ENCODE results near the gene PIGP. TPM values are rescaled to one million over a fixed set of nuclear protein-coding genes. Genes with fewer than 3 reads are reported as not detected.
A peak's percentile ranks its signal among the peaks of the same experiment; 100 is the strongest.

Gene PIGP
- total and polyA plus RNA-seq, 10 donors = 9.2 to 26.0 (median 16.8) TPM

- TF ChIP-seq POLR2A (IDR thresholded peaks at IDR 0.05) (no peak), POLR2AphosphoS5 (IDR thresholded peaks at IDR 0.05) (peak; percentile 75 to 85 (median 85)), CTCF (IDR thresholded peaks at IDR 0.05 in 8 of 11, conservative IDR thresholded peaks at IDR 0.05 in 3 of 11) (peak in 5 of 11 experiments; percentile 4 to 39 (median 21))
- Histone ChIP-seq H3K4me3 (peak overlapping the region; percentile 79 to 96 (median 94)), H3K4me1 (peaks cover 11 to 67% (median 31%) of the 10 kb centered on the region in 6 donors), H3K27me3 (replicated peaks in 1 of 7) (no peaks in the 10 kb centered on the region), H3K27ac (peak overlapping the region; percentile 91 to 98 (median 98)), H3K9me3 (peaks cover 0 to 1% (median 0%) of the 10 kb centered on the region in 8 donors), H3K36me3 (peaks cover 0 to 17% (median 2%) of the 10 kb centered on the region in 6 donors)
- peak; percentile 94 for DNase-seq
- 0 to 1% (median 0%) methylated on average over 15 to 70 of the region's 70 CpGs for WGBS, 5 donors
- intact Hi-C loops (cut with DNase I; ENCODE audit: low total_unique reads) = no loop called here
Observed at GRCh38 chr21:37073417-37074196, 736 bp upstream of the PIGP start.

GRCh38 chr21:37072274-37072987 lies 440 bp downstream of the PIGP start:
- H3K4me3 ChIP-seq = peak overlapping the region; percentile 79 to 96 (median 94)
- DNase-seq = no peak
- intact Hi-C loops (cut with DNase I; ENCODE audit: low total_unique reads) = no loop called here

GRCh38 chr21:37071561-37072273 lies 1.2 kb downstream of the PIGP start:
- Histone ChIP-seq H3K4me1 (peaks cover 11 to 55% (median 31%) of the 10 kb centered on the region in 6 donors), H3K9me3 (no peaks in the 10 kb centered on the region), H3K27me3 (replicated peaks in 1 of 7) (no peaks in the 10 kb centered on the region), H3K36me3 (peaks cover 0 to 32% (median 2%) of the 10 kb centered on the region in 6 donors), H3K27ac (peak overlapping the region; percentile 94 to 98 (median 98)), H3K4me3 (peak overlapping the region; percentile 79 to 96 (median 94))
- WGBS, 5 donors = 31 to 43% (median 39%) methylated on average over 12 of the region's 12 CpGs
- no peak for DNase-seq
- intact Hi-C loops (cut with DNase I; ENCODE audit: low total_unique reads) = no loop called here
- TF ChIP-seq CTCF (IDR thresholded peaks at IDR 0.05 in 8 of 11, conservative IDR thresholded peaks at IDR 0.05 in 3 of 11) (no peak), POLR2AphosphoS5 (IDR thresholded peaks at IDR 0.05) (no peak), POLR2A (IDR thresholded peaks at IDR 0.05) (no peak)

More at GRCh38 chr21:37072274-37072987, 440 bp downstream of the PIGP start:
- peaks cover 11 to 62% (median 31%) of the 10 kb centered on the region in 6 donors for H3K4me1 ChIP-seq
- no peaks in the 10 kb centered on the region for H3K9me3 ChIP-seq
- H3K27me3 ChIP-seq (replicated peaks in 1 of 7) = no peaks in the 10 kb centered on the region
- WGBS, 5 donors = 0 to 1% (median 1%) methylated on average over 21 to 54 of the region's 54 CpGs
- peak overlapping the region; percentile 94 to 98 (median 98) for H3K27ac ChIP-seq
- no peak for TF ChIP-seq CTCF (IDR thresholded peaks at IDR 0.05 in 8 of 11, conservative IDR thresholded peaks at IDR 0.05 in 3 of 11)
- TF ChIP-seq POLR2AphosphoS5 (IDR thresholded peaks at IDR 0.05) = peak in 2 of 3 donors; percentile 90 to 92
- peak in 1 of 3 donors; percentile 52 for TF ChIP-seq POLR2A (IDR thresholded peaks at IDR 0.05)
- H3K36me3 ChIP-seq = peaks cover 0 to 25% (median 2%) of the 10 kb centered on the region in 6 donors

Measured in spleen (tissue), 11 donors.